Stimulated activated CD8-positive, alpha-beta memory T cell treated with anti-CD3 and anti-CD28 coated beads, Interleukin-2, amount 100 ng/mL, for 1 hour (primary cell): ENCODE data around the gene SNRNP35.
"Not testable (repeated sequence)": the region's sequence is repeated elsewhere in the genome, so short reads cannot be mapped to it uniquely, and the experiment has no call there.

ENCODE experiments used
- DNase-seq, 2 donors: peaks; one replicate each; pipeline ENCODE4 v3.0.0-alpha.2; 2020; ENCODE audit warnings: low read depth in 2 of 2

SNRNP35 gene

GRCh38 chr12:123449249-123449733, 8.6 kb upstream of the SNRNP35 start:
- no peak for DNase-seq

DNA sequence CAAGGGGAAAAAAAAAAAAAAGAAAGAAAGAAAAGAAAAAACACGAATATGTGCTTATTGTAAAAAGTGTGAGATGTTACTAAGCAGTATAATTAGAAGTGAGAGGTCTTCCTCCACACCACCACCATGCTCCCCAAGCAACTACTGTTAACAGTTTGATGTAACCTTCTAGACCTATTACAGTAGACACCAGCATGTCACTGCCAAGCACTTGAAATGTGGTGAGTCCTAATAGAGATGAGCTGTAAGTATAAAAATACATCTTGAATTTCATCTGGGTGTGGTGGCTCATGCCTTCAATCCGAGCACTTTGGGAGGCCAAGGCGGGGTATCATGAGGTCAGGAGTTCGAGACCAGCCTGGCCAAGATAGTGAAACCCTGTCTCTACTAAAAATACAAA, 8.1 kb upstream of the SNRNP35 start:
- DNase-seq, result no peak

DNA sequence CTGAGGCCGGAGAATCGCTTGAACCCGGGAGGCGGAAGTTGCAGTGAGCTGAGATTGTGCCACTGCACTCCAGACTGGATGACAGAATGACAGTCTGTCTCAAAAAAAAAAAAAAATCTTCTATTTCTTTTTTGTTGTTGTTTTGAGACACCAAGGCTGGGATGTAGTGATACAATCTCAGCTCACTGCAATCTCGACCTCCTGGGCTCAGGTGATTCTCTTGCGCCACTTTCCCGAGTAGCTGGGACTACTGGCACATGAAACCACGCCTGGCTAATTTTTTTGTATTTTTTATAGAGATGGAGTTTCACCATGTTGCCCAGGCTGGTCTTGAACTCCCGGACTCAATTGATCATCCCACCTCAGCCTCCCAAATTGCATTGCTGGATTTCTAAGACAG, 7.3 kb upstream of the SNRNP35 start:
- DNase-seq, result no peak

GRCh38 chr12:123452276-123452550, 5.7 kb upstream of the SNRNP35 start:
- DNase-seq, result not testable (repeated sequence)

DNA sequence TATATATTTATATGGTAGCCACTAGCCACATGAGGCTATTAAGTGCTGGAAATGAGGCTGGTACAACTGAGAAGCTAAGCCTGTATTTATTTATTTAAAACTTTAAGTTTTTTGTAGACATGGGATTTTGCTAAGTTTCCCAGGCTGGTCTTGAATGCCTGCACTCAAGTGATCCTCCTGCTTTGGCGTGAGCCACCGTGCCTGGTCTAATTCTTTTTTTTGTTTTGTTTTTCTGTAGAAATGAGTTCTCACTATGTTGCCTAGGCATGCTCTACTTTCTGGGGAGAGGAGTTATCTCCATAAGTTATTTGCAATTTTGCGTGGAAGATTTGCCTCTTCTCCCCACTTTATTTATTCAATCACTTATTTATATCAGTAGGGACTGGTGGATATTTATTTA, 4.8 kb upstream of the SNRNP35 start:
- no peak for DNase-seq

- DNase-seq, result not testable (repeated sequence)
Observed at GRCh38 chr12:123463174-123463573, 5.2 kb downstream of the SNRNP35 start.

GRCh38 chr12:123465084-123465483, 7.1 kb downstream of the SNRNP35 start:
- DNase-seq, result no peak

- DNase-seq, result no peak
Observed at GRCh38 chr12:123468786-123469185, 10.8 kb downstream of the SNRNP35 start.

- DNase-seq, result no peak
Observed at GRCh38 chr12:123469978-123470377, 12.0 kb downstream of the SNRNP35 start.

DNA sequence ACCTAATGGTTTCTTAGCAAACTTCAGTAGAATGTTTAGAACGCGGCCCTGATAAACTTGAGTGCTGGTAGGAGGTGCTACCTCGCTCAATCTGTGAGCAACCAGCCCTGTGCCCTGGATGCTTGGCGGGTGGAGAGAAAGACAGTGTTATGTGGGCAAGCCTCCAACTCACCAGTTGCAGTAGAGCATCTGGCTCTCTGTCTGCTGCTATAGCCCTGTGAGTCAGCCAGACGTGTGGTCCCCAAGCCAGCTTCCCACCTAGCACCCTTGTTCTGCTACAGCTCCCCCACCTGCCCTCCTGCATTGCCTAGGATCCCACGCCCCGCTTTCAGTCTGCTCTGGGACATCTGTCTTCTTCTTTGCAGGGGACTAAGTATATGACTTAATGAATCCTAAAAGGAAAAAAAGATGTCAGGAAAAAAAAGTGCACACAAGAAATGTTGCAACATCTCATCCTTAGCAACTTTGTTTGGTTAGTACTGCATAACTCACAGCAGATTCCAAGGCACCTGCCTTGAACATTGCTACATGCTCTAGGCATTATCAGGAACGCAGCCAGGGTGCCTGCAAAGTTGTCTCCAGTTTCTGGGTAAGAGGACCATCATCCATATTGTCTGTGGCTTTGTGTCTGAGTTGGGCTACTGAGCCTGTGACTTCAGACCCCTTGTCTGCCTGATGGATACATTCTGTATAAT, 13.6 kb downstream of the SNRNP35 start:
- DNase-seq, result no peak

GRCh38 chr12:123472438-123472849, 14.5 kb downstream of the SNRNP35 start:
- DNase-seq, result no peak

DNA sequence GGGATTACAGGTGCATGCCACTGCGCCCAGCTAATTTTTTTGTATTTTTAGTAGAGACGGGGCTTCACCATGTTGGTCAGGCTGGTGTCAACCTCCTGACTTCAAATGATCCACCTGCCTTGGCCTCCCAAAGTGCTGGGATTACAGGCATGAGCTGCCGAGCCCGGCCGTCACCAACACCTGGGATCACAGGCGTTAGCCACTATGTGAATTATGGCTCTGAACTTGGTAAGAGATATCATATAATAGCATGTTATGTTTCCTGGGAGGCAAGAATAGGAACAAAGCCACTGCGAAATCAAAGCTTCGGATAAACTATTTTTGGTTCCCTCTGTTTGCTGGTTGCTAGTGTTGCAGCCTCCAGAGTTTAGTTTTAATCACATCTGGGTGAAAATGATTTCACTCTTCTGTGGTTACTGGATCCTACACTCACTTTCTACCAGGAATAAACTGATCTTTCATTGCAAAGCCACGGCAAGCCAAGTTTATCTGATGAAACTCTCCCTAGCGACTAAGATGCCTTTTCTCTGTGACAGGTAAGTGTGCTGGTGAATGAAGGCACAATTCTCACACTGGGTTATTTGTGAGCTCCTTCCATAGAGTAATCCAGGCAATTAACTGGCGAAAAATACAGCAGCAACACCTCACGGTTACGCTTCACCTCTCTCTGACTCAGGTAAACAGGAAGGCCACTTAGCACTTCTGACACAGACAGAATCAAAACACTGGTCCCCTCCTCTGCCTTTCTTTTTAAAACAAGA, 16.7 kb downstream of the SNRNP35 start:
- no peak for DNase-seq

GRCh38 chr12:123475246-123475703, 17.3 kb downstream of the SNRNP35 start:
- DNase-seq, result no peak

DNA sequence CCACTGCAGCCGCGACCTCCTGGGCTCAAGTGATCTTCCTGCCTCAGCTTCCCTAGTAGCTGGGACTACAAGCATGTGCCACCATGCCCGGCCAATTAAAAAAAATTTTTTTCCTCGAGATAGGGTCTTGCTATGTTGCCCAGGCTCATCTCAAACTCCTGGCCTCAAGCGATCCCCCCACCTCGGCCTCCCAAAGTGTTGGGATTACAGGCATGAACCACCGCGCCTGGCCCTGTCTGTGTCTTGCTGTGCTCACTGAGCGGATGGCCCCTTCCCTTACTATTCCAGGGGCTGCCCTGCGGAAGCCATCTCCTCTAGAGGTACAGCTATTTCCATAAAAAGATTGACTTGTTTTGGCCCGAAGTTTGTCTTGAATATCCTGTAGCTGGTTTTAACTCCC, 20.1 kb downstream of the SNRNP35 start:
- no peak for DNase-seq

DNA sequence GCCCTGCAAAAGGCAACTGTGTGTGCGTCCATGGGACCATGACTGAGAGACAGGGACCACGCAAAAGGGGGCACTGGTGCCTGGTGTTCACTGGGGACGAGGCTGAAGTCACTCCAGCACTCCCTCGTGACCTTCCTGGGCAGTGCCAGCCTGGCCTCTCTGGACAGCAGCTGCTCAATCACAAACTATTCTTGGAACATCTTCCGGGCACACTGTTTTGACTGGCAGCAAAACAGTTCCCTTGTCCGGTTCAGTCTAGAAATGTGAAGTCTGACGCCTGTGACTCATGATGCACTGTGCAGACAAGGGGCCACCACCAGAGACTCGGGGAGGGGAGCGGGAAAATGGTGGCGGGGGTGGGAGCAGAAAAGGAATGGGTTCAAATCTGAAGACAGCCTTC, 20.8 kb downstream of the SNRNP35 start:
- DNase-seq, result no peak

DNA sequence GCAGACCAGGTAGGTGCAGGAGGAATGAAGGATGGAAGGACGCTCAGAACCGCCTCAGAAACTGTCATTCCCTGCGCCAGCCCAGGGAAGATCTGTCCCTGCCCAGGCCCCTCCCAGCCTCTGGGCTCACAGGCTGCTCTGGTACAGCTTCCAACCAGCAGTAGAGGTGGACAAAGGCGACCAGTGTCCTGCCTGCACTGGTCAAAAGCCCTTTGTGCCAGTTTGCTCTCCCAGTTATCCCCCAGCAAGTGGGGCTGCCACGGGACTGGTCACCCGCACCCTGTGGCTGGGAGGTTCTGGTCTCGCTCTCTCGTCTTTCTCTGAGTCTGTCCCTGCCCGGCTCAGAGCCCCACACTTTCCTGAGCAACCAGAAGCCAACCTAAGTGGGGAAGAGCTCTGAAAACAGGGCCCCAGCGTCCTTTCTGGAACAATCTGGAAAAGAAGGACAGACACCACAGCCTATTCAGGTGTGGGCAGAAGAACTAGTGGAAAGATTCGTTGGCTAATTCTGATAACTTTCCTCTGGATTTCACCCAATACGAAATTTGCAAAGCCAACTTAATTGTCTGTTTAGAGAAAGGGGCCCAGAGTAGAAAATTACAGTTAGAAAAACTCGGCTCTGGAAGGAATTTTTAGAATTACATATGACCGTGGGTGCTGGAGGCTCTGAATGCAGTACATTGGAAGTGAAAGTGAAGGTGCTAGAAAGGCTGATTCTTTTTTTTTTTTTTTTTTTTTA, 21.7 kb downstream of the SNRNP35 start:
- no peak for DNase-seq

GRCh38 chr12:123481251-123481650, 23.3 kb downstream of the SNRNP35 start:
- DNase-seq, result not testable (repeated sequence)

DNA sequence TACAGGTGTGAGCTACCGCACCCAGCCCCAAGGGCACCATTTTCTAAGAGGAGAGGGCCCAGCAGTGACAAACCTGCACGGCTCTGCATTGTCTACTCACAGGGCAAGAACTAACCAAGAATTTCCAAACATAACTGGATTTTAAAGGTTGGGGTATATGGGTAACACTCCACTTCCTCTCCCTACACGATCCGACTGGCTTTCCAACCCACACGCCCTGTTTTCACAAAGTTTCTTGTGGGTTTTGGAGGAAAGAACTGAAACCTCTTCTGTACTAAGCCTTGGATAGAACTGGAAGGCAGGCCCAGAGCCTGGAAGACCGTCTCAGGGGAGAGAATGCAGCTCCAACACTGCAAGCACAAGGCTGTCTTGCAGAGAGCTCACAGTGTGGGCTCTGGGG, 24.9 kb downstream of the SNRNP35 start:
- no peak for DNase-seq

GRCh38 chr12:123483602-123484248, 25.8 kb downstream of the SNRNP35 start:
- no peak for DNase-seq

- no peak for DNase-seq
Observed at GRCh38 chr12:123485756-123486155, 27.8 kb downstream of the SNRNP35 start.

- no peak for DNase-seq
Observed at GRCh38 chr12:123487428-123487827, 29.5 kb downstream of the SNRNP35 start.
